ENCODE measurements around the gene AMMECR1.

- TF ChIP-seq CTCF (IDR thresholded peaks at IDR 0.05; ENCODE audit: low read length) (no peak), EZH2 (optimal IDR thresholded peaks at IDR 0.05; ENCODE audit: low read depth, low read length) (no peak), EZH2phosphoT487 (IDR thresholded peaks at IDR 0.05; ENCODE audit: low read length) (no peak)
Observed at GRCh38 chrX:110208092-110208491, 109.8 kb downstream of the AMMECR1 start.

All from MM.1S (cell line).